BE2C (cell line): ENCODE measurements around the gene IDS.

Experiments
- DNase-seq: peaks from one replicate; pipeline ENCODE4 v3.0.0-alpha.2; 2020
- H3K27me3 ChIP-seq: fragments of 250-450 bp; sonication (Bioruptor Pico); 2 replicates; pipeline ENCODE4 v1.5.1; 2020; ENCODE audit warnings: mild to moderate bottlenecking
- H3K36me3 ChIP-seq: fragments of 250-450 bp; sonication (Bioruptor Pico); 2 replicates; pipeline ENCODE4 v1.5.1; 2020; ENCODE audit warnings: mild to moderate bottlenecking
- H3K4me1 ChIP-seq: fragments of 250-450 bp; sonication (Bioruptor Pico); 2 replicates; pipeline ENCODE4 v1.5.1; 2020
- H3K4me3 ChIP-seq: 2 replicates; pipeline ENCODE4 v1.5.1; 2011; ENCODE audit warnings: low read depth, low read length
- H3K9me3 ChIP-seq: fragments of 250-450 bp; sonication (Bioruptor Pico); 2 replicates; pipeline ENCODE4 v1.5.1; 2020
- TF ChIP-seq, protein P1 (sequence below): IDR thresholded peaks from 2 replicates; pipeline ENCODE4 v1.5.1; 2012; ENCODE audit warnings: mild to moderate bottlenecking, low read depth, low read length

IDS gene

GRCh38 chrX:149433051-149433450 is 72.1 kb downstream of the IDS start:
- Histone ChIP-seq H3K27me3 (no peaks in the 10 kb centered on the region), H3K4me3 (no peak overlapping the region), H3K4me1 (no peaks in the 10 kb centered on the region), H3K36me3 (no peaks in the 10 kb centered on the region), H3K9me3 (no peaks in the 10 kb centered on the region)
- no peak for DNase-seq
- TF ChIP-seq, protein P1, sequence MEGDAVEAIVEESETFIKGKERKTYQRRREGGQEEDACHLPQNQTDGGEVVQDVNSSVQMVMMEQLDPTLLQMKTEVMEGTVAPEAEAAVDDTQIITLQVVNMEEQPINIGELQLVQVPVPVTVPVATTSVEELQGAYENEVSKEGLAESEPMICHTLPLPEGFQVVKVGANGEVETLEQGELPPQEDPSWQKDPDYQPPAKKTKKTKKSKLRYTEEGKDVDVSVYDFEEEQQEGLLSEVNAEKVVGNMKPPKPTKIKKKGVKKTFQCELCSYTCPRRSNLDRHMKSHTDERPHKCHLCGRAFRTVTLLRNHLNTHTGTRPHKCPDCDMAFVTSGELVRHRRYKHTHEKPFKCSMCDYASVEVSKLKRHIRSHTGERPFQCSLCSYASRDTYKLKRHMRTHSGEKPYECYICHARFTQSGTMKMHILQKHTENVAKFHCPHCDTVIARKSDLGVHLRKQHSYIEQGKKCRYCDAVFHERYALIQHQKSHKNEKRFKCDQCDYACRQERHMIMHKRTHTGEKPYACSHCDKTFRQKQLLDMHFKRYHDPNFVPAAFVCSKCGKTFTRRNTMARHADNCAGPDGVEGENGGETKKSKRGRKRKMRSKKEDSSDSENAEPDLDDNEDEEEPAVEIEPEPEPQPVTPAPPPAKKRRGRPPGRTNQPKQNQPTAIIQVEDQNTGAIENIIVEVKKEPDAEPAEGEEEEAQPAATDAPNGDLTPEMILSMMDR = no peak
